SK-N-MC (cell line): ENCODE data around the gene RDH5.

Experiments
- EZH2 ChIP-seq: fragments of 200-600 bp; sonication (generic); IDR thresholded peaks from one replicate; pipeline ENCODE4 v1.6.1; 2017; ENCODE audit warnings: antibody characterized with exemption
- FOXP2 ChIP-seq: optimal IDR thresholded peaks from 2 replicates; pipeline ENCODE3; 2011; ENCODE audit warnings: mild to moderate bottlenecking, moderate library complexity; ENCODE audit not compliant: insufficient read depth; ENCODE audit errors: extremely low read length, control extremely low read depth
- POLR2AphosphoS5 ChIP-seq: IDR thresholded peaks from 2 replicates; pipeline ENCODE4 v1.6.1; 2012; ENCODE audit warnings: mild to moderate bottlenecking, low read depth, low read length, borderline replicate concordance

GRCh38 chr12:55736076-55736475 is 15.9 kb downstream of the RDH5 start:
- TF ChIP-seq POLR2AphosphoS5 (no peak), FOXP2 (no peak), EZH2 (no peak)
